ENCODE measurements around the gene FSD2.
"Not testable (repeated sequence)": the region's sequence is repeated elsewhere in the genome, so short reads cannot be mapped to it uniquely, and the experiment has no call there.

The FSD2 gene

GRCh38 chr15:82798531-82799166, 7.2 kb downstream of the FSD2 start:
- in situ Hi-C loops (cut with HindIII; ENCODE audit: low sequenced_read_pairs) = no loop called here

DNA sequence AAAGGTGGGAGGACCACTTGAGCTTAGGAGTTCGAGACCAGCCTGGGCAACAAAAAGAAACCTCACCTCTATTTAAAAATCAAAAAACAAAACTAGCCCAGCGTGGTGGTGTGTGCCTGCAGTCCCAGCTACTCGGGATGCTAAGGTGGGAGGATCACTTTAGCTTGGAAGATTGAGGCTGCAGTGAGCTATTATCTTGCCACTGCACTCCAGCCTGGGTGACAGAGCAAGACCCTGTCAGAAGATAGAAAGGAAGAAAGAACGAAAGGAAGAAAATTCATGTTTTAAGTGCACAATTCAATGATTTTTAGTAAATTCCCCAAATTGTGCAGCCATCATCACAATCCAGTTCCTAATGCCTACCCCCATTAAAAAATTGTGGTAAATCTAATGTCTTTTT, 7.8 kb downstream of the FSD2 start:
- in situ Hi-C loops (cut with HindIII; ENCODE audit: low sequenced_read_pairs) = no loop called here

DNA sequence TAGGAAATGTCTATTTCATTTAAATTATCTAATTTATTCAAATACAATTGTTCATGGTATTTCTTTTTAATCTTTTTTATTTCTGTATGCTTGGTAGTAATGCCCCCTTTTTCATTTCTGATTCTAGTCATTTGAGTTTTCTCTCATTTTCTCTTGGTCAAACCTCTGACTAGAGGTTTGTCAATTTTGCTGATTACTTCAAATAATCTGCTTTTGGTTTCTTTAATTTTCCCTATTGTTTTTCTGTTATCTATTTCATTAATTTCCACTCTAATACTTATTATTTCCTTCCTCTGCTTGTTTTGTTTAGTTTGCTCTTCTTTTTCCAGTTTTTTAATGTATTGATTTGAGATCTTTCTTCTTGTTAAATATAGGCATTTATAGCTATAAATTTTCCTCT, 12.1 kb downstream of the FSD2 start:
- in situ Hi-C loops (cut with HindIII; ENCODE audit: low sequenced_read_pairs) = no loop called here

GRCh38 chr15:82792068-82792467, 13.8 kb downstream of the FSD2 start:
- in situ Hi-C loops (cut with HindIII; ENCODE audit: low sequenced_read_pairs) = no loop called here

GRCh38 chr15:82790321-82790720, 15.5 kb downstream of the FSD2 start:
- in situ Hi-C loops (cut with HindIII; ENCODE audit: low sequenced_read_pairs) = no loop called here

GRCh38 chr15:82789491-82789890, 16.4 kb downstream of the FSD2 start:
- in situ Hi-C loops (cut with HindIII; ENCODE audit: low sequenced_read_pairs) = no loop called here

DNA sequence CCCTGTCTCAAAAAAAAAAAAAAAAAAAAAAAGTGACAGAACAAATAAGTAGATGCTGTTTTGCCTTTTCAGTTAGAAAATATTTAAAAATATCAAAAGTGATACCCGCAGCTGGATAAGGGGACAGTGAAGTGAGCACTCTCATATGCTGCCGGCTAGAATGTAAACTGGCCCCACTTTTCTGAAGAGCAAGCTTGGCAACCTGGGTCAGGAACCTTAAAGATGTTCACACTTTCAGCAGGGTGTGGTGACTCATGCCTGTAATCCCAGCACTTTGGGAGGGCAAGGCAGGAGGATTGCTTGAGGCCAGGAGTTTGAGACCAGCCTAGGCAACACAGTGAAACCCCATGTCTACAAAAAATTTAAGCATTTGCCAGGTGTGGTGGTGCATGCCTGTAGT, 17.4 kb downstream of the FSD2 start:
- in situ Hi-C loops (cut with HindIII; ENCODE audit: low sequenced_read_pairs) = no loop called here

DNA sequence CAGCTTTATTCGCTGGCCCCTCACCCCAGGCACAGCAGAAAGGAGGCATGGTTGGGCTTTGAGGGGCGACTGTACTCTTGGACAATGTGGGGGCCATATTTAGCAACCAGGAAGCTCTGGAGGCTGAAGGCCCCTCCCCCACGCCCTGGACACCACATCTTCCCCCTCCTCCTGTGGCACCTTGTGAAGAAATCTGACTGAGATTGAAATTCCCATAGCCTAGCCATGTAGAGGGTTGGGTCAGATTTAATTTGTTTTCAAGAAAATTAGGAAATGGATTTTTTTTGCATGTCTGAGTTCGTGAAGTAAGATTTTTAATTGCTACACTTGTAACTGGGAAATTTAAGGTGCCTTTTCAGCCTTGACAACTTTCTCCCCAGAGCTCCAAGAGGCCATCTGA, 24.5 kb downstream of the FSD2 start:
- in situ Hi-C loops (cut with HindIII; ENCODE audit: low sequenced_read_pairs) = no loop called here

GRCh38 chr15:82778755-82779154, 27.1 kb downstream of the FSD2 start:
- in situ Hi-C loops (cut with HindIII; ENCODE audit: low sequenced_read_pairs) = no loop called here

- in situ Hi-C loops (cut with HindIII; ENCODE audit: low sequenced_read_pairs) = no loop called here
Measured at GRCh38 chr15:82774496-82774895, 31.4 kb downstream of the FSD2 start.

DNA sequence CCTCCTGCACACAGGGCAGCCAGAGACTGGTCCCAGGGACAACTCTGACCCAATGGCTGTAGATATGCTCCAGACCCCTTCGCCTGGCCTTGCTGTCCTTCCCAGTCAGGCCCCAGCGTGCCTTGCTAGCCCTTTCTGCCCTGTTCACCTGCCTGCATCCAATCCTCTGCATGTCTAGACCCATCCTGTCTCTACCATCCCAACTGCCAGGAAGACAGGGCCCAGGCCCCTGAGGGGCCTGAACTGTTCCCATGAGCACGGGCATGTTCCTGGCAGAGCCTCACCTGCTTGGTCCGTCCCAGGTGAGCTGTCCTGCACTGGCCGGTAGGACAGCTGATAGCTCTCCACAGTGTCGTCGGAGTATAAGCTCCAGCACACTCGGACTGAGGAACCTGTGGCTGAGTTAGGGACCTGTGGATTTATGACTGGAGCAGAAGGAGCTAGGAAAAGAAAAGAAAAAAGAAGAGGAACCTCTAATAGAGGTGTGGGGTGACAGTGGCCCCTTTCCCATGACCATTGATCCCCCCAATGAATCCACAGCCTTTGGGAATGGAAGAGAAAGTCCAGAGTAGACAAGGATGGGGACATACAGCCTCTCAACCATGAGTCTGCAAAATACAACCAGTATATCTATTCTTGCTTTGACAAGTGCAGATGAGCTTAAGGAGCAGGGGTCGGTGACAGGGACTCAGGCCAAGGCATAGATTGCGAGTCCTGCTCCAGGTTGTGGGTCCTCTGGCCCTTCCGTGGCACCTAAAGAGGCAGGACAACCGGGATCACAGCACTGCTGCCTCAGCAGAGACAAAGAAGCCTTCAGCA, 33.9 kb downstream of the FSD2 start:
- in situ Hi-C loops (cut with HindIII; ENCODE audit: low sequenced_read_pairs) = no loop called here

DNA sequence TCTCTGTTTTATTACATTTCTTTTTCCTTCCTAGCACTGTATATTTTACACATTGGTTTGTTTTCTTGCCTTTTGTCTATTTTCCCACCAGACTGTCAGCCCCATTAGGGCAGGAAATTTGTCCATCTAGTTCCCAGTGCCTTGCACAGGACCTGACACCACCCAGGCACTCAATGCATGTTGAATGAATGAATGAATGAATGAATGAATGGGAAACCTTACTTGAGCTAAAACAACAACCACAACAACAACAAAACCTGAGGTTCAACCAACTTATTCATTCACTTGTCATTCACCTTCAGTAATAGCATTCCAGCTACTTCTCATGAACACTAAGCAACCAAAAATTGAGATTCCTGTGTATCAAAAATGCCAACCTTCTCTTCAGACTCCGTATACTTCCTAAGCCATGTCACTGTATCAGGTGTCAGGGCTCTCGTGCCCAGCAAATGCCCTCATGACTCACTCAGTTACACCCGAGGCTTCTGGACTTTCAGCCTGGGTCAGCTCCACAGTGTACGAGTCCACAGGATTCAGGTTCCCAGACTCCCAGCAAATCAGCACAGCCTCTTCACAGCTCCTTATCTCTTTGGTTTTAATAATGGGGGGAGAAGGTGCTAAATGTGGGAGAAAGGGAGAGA, 37.3 kb downstream of the FSD2 start:
- in situ Hi-C loops (cut with HindIII; ENCODE audit: low sequenced_read_pairs) = no loop called here

DNA sequence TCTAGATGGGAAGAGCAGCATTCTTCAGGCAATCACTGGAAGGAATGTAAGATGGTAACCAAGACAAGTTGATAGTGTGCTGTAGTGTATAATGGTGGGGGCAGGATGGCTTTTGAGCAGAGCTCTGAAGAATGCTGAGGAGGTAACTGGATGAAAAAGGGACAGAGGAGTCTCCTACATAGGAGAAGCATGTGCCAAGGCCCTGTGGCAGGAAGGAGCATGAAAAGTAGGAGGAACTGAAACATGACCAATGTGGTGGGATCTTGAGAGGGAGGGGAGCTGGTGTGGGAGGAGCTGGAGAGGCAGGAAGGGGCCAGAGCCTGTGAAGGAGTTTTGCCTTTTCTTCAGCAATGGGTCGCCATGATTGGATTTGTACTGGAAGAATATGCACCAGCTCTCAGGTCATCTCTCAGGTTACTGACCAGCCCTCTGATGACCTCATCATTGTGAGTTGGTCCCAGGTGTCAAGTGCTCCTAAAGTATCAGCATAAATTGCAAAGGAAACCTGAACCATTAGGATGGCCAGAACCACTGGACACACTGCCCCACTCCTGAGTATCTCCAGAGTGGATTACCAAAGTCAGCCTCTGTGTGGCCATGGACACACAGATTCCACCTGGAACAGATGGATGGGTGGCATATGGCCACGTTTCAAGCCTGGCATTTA, 38.6 kb downstream of the FSD2 start:
- in situ Hi-C loops (cut with HindIII; ENCODE audit: low sequenced_read_pairs) = no loop called here

- in situ Hi-C loops (cut with HindIII; ENCODE audit: low sequenced_read_pairs) = not testable (repeated sequence)
Measured at GRCh38 chr15:82766201-82766600, 39.7 kb downstream of the FSD2 start.

- in situ Hi-C loops (cut with HindIII; ENCODE audit: low sequenced_read_pairs) = no loop called here
Measured at GRCh38 chr15:82764740-82765139, 41.1 kb downstream of the FSD2 start.

- in situ Hi-C loops (cut with HindIII; ENCODE audit: low sequenced_read_pairs) = no loop called here
Measured at GRCh38 chr15:82764117-82764490, 41.8 kb downstream of the FSD2 start.

DNA sequence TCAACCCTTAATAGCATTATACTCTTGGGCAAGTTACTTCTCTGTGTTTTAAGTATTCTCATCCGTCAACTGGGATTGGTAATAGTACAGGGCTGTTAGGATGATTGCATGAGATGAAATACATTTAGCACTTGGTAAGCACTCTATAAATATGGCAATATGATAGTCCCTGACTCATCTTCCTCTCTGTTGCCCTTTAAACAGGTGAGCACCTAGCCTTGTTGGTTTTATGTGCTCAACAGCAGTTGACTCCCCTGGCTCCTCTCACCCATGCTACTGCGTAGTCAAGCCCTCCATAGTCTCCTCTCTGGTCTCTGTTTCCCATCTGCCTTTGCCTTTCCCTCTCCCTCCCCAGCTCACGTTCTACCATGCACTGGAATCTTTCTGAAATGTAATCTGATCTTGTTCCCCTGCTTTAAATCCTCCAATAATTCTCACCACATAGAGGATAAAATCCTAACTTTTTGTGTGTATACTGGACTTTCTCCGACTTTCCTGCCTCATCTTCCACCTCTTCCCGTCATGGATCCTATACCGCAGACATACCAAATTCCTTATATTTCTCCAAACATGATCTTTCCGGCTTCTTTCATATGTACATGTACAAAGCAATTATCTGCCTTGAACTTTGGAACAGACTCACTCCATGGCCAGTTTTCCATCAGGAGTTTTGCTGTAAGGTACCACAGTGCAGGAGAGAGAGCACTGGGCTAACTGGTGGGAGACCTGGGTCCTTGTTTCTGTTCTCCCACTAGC, 42.3 kb downstream of the FSD2 start:
- in situ Hi-C loops (cut with HindIII; ENCODE audit: low sequenced_read_pairs) = no loop called here

- in situ Hi-C loops (cut with HindIII; ENCODE audit: low sequenced_read_pairs) = no loop called here
Measured at GRCh38 chr15:82751308-82751707, 54.6 kb downstream of the FSD2 start.

- in situ Hi-C loops (cut with HindIII; ENCODE audit: low sequenced_read_pairs) = no loop called here
Measured at GRCh38 chr15:82750831-82751180, 55.1 kb downstream of the FSD2 start.

GRCh38 chr15:82749951-82750830, 55.7 kb downstream of the FSD2 start:
- in situ Hi-C loops (cut with HindIII; ENCODE audit: low sequenced_read_pairs) = no loop called here

Data from DLD1 (cell line).